H1 (cell line): ENCODE measurements around the gene DTWD2. TPM values are rescaled to one million over a fixed set of nuclear protein-coding genes. Genes with fewer than 3 reads are reported as not detected.

Source experiments
- ASH2L ChIP-seq: fragments of 200-600, 300-600 bp; sonication (generic); IDR thresholded peaks from one replicate; pipeline ENCODE4 v1.7.1; 2017; ENCODE audit warnings: low read length
- CREB1 ChIP-seq: IDR thresholded peaks from 2 replicates; pipeline ENCODE4 v1.6.1; 2012; ENCODE audit warnings: inconsistent platforms
- EGR1 ChIP-seq: IDR thresholded peaks from 2 replicates; pipeline ENCODE4 v1.6.1; 2011; ENCODE audit warnings: low read depth, low read length, borderline replicate concordance
- polyA plus RNA-seq, 7 experiments: library from polyadenylated mRNA; depleted of rRNA in 3 of 7; stranded (reverse) in 5 of 7; unstranded in 2 of 7; fragments of >200 nt in 5 of 7; fragments of 200-250 nt in 2 of 7; gene quantifications; 1 replicate in 5 of 7; 2 replicates in 1 of 7; 4 replicates in 1 of 7; pipeline versions ENCODE4 v1.2.1 to v1.2.3, GENCODE V29; 2011 to 2013; ENCODE audit warnings: missing spikeins in 2 of 7, mixed read lengths in 2 of 7
- total RNA-seq: library from RNA; stranded (reverse); fragmentation: NEBNext Ultra II Directional; extraction: Animal tissue kit (Norgen Biotek cat#: 25700); gene quantifications from 2 replicates; pipeline ENCODE4 v1.2.1, GENCODE V29; 2021

DTWD2 gene
- total and polyA plus RNA-seq, 2 of the 8 experiments (the other 6 are each of a cell fraction or from before 2014, with no cell fraction given) = 4.3 to 17.1 TPM

DNA sequence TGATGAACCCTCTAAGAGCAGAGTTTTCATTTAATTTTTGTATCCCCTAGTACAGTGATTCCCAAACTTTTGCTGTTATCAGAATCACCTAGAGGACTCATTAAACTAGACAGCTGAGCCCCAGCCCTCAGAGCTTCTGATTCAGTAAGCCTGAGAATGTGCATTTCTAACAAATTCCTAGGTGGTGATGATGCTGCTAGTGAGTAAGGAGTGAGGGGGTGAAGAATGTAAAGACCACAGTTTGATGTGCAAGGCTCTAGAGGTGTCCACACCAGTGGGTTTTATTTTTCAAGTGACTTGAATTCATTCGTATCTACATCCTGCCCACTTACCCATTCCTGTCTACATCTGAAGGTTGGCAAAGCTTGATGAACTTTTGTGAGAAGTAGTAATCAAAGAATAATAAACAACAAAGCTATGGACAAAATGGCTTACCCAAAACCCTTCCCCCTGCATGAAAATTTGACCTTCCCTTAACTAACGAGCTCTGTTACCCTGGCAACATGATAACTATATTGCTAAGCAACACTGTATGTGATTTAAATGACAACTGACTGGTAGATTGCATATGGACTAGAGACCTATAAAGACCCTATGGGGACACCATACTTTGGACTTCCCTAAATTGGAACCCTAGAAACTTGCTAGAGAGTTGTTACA is 35.2 kb downstream of the DTWD2 start (continued):
- TF ChIP-seq ASH2L (no peak), EGR1 (no peak), CREB1 (no peak)
- TF ChIP-seq, all 59 proteins: peak for 0
